IPS-18c (cell line): ENCODE results near the gene WDFY4.

ENCODE experiments used
- H3K4me3 ChIP-seq: 2 replicates; pipeline ENCODE4 v1.7.0; 2013; ENCODE audit warnings: low read depth, mild to moderate bottlenecking, low read length, moderate library complexity; ENCODE audit not compliant: insufficient read depth
- H3K9me3 ChIP-seq: one replicate; pipeline ENCODE4 v1.6.1; 2013; ENCODE audit warnings: mild to moderate bottlenecking, low read length, moderate library complexity; ENCODE audit not compliant: control insufficient read depth, insufficient read depth

Gene WDFY4

DNA sequence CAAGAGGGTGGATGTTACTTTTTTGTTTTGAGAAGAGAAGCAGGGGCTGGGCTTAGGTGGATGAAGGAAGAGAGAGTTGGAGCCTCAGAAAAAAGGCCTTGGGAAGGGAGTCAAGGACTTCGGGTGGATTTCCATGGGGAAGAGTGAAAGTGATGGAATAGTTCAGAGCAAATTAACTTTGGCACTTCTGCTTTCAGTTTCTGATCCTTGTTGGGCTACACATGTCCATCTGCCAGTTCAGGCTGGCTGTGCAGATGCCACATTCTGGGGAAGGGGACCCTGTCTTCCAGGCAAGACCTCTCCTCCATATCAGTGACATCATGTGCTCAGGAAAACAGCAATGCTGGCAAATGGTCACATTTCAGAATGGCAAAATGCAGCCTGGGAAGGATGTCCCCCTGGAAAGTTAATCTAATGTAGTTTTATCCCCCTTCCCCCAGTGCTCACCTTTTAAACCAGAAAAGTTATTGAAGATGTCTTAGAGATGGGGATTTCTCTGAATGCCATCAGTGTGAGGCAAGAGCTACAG, 86.0 kb downstream of the WDFY4 start:
- H3K4me3 ChIP-seq, result no peak overlapping the region
- no peaks in the 10 kb centered on the region for H3K9me3 ChIP-seq

DNA sequence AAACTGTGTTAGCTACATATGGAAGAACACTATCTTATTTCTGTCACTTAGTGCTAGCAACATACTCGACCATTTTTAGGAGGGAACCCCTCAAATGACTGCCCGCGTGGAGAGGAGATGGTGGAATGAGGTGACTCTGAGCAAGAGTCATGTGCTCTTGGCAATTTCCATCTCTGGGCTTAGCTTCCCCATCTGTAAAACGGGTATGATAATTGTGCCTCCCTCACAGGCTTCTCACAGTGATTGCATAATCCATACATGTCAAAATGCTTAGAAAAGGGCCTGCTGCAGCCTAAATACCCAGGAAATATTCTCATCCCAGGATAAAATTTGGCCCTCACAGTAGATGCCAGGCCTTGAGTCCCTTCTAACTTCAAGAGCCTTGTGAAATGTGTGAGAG, 86.6 kb downstream of the WDFY4 start:
- Histone ChIP-seq H3K4me3 (no peak overlapping the region), H3K9me3 (no peaks in the 10 kb centered on the region)

DNA sequence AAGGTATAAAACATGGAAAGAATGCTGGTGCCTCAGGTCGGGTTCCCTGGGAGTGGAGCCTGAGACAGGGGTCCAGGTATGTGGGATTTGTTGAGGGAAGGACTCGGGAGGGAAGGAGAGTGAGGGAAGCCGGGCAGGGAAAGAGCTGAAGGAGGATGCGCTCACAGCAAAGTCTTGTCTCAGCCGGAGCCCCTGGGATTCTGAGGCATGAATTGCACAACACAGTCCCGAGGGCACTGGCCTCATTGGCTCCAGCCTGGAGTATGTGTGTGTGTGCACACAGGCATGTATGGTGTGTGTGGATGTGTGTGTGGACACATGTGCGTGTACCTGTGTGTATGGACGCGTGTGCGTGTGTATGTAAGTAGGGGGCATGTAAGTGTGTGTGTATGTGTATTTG, 87.4 kb downstream of the WDFY4 start:
- H3K4me3 ChIP-seq, result no peak overlapping the region
- H3K9me3 ChIP-seq, result no peaks in the 10 kb centered on the region

DNA sequence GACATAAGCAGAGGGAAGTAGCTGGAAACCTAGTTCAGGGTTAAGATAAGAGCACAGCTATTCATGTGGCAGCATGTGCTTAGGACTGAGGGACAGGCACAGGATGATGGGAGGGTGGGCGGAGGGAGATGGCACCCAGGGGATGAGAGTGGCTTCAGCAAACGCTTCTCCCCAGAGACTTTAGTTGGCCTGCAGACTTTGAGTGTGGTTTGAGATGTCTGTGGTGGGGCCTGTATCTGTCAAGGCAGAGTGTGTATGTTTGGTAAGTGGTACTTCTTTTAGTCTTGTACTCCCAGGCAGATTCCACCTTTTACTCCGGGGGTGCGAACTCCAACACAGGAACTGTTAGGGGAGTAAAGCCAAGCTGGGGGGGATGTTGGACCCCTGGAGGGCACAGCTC, 88.9 kb downstream of the WDFY4 start:
- Histone ChIP-seq H3K4me3 (no peak overlapping the region), H3K9me3 (no peaks in the 10 kb centered on the region)

DNA sequence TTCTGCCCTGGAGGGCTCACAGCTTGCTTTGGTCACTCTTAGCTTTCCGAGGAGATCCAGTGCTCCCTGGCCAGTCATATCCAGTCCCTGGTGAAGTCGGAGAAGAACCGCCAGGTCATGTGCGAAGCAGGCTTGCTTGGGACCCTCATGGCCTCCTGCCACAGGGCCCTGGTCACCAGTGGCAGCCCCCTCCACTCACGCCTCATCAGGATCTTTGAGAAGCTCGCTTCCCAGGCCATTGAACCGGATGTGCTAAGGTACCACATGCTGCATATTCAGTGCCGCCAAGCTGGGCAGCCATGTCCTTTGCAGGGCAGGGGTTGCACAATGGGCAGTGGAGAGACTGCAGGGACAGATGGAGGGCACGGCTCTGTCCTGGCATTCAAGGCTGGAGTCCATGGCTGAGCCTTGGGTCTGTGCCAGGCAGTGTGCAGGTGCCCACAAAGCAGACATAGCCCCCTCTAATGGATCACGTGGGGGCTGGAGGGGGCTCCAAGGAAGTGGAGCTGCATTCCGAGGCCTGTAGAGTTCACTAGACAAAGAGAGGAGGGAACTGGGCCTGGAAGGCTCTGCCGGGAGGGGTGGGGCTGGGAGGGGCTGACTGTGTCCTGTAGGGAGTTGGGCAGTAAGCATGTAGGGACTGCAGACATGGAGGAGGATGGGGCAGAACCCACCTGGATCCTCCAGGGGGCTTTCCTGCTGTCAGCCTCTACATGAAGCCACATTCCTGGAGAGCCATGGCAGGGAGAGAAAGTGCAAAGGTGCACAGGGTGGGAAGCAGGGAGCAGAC, 89.9 kb downstream of the WDFY4 start:
- Histone ChIP-seq H3K9me3 (no peaks in the 10 kb centered on the region), H3K4me3 (no peak overlapping the region)

DNA sequence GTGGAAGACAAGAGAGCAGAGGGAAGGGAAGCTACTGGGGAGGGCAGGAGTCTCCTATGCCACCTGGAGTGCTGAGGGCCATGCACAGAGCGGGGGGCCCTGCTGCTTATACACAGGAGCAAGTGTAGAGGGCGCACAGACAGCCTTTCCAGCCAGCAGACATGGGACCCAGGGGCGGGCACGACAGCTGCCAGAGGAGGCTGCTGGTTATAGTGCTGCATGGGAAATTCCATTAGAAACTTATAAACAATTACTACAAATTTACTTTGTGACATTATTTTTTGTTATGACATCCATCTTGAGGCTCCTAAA, 90.5 kb downstream of the WDFY4 start:
- Histone ChIP-seq H3K9me3 (no peaks in the 10 kb centered on the region), H3K4me3 (no peak overlapping the region)

DNA sequence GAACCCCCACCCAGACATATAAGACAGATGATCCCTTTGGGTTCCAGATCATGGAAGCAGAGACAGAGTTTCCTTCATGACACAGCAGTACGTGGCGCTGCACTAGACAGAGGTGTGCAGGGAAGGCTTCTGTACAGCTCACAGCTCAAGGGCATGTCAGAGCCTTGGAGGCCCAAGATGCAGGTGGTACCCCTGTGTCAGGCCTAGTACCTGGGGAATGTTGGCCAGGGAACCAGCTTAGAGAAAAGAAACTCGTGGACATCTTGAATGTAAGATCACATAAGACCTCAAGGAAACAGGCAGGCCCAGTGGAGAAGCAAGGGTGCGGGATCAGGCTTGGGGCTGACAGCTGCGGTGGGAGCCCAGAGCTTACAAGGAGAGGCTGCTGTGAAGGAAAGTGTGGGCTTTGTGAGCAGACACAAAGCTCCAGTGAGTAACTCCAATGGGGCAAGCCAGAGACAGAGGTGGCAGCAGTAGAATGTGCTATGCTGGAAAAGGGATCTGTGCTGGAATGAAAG, 91.4 kb downstream of the WDFY4 start:
- Histone ChIP-seq H3K4me3 (no peak overlapping the region), H3K9me3 (no peaks in the 10 kb centered on the region)

DNA sequence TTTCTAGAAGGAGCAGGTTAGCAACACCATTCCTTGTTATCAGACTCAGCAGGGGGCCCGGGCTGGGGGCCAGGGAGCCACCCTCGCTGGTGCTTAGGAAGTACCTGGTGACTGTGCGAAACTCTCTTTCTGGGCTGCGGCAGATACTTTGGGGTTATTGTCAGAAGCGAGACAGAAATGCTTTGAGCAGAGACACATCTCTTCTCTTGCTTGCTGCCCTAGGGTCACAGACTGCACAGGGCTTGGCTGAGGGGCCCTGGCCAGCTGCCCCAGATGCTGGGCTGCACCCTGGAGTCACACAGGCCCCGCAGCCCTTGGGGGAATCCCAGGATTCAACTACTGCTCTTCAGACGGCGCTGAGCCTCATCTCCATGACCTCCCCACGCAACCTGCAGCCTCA, 91.9 kb downstream of the WDFY4 start:
- Histone ChIP-seq H3K4me3 (no peak overlapping the region), H3K9me3 (no peaks in the 10 kb centered on the region)

DNA sequence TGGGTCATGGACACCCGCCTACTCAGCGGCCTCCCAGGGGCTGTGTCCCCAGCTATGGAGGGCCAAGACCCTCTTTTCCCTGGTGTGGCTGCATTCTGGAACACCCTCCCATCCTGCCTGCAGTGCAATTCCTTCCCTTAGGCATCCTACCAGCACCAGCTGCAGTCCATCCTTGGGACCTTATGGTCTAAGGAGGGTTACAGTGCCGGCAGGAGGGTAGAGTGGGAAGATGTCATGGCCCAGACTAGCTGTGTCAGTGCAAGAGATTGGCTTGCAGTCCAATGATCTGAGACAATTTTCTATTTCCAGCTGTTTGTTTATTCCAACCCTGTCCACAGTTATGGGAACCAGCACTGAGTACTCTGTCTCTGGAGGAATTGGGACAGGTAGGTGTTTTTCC, 92.4 kb downstream of the WDFY4 start:
- H3K4me3 ChIP-seq, result no peak overlapping the region
- no peaks in the 10 kb centered on the region for H3K9me3 ChIP-seq

DNA sequence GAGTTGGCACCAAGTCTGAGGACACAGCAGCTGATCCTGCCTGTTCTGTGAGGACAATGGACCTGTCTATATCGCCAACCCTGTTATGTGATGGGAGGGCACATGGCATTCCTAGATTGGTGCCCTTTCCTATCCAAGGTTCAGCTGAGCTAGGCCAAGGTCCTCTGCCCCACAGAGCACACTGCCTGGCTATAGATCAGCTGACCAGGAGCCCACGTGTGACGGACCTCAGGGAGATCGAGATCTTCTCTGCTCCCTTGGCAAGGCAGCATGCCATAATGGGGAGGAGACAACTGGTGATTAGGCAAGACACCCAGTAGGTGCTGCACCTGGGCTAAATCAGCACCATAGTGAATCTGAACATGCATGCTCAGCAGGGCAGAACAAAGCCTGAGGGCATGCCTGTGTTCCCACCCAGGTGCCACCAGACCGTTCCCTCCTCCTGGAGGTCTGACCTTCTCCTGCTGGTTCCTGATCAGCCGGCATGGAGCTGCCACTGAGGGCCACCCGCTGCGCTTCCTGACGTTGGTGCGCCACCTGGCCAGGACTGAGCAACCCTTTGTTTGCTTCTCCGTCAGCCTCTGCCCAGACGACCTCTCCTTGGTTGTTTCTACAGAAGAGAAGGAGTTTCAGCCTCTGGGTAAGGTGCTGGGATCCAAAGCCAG, 93.7 kb downstream of the WDFY4 start:
- H3K9me3 ChIP-seq, result no peaks in the 10 kb centered on the region
- H3K4me3 ChIP-seq, result no peak overlapping the region

DNA sequence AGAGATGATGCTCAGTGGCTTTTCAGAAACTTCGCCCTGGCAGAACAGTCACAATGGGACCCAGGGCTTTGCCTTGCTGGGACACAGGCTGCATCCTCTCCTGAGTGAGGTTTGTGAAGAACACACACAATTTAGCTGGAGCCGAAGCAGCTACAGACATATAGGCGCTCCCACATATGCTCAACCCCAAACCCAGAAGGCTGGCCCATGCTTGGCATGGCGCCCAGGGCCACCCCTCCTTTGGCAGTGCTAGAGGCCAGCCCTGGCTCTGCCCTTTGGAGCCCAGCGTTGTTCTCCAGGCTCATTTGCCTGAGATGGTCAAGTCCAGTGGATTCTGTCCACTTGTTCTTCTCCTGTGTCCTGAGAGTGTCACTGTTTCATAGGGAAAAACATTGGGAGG, 94.4 kb downstream of the WDFY4 start:
- no peaks in the 10 kb centered on the region for H3K9me3 ChIP-seq
- no peak overlapping the region for H3K4me3 ChIP-seq

DNA sequence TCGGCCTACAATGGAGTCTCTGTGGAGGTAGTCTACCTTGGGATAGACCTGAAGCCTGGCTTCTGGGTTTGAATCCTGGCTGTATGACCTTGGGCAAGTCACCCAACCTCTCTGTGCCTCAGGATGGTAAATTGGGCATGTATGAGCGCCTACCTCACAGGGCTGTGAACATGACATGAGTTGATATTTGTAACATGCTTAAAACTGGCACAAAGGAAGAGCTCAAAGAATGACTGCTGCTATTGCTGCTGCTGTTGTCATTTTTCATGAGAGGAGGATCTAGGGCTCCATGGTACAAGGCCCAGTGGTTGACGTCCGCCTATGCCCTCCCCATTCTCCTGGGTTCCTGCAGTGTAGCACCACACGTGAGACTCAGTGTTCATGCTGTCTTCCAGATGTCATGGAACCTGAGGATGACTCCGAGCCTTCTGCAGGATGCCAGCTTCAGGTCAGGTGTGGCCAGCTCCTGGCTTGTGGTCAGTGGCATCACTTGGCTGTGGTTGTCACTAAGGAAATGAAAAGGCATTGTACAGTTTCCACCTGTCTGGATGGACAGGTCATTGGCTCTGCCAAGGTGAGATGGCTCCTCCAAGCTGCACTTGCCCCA, 95.0 kb downstream of the WDFY4 start:
- Histone ChIP-seq H3K4me3 (no peak overlapping the region), H3K9me3 (no peaks in the 10 kb centered on the region)

DNA sequence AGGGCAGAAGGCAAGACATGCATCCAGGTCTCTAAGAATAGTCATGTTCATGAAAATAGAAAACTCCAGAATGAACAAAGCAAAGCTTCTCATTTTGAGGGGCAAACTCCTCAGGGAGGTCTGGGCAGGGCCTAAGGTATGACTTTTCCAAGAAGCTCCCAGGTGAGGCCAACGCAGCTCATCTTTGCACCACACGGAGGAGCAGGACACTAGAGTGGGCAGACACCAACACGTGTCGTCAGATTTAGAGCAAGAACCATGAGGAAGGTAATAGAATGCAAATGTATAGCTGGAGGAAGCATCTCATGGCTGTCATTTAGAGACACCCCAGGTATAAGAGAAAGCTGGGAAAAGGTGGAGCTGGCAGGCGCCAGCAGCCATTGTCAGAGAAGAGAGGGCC, 95.7 kb downstream of the WDFY4 start:
- Histone ChIP-seq H3K9me3 (no peaks in the 10 kb centered on the region), H3K4me3 (no peak overlapping the region)

DNA sequence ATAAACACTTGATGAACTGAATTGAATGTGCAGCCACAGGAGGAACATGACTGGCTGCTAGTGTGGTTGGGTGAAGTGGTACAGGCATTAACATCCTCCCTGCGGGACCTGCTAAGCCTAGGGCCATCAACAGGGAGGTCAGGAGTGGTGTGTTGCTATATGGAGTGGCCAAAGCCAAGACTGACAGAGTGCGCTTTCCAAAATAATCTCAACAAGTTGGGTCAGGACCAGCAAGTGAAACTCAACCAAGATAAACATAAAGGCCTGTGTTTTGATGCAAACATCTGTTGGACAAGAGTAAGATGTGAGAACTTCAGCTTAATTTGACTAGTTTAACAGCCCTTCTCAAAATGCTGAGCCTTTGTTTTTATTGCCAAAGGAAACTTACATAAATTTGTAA, 97.7 kb downstream of the WDFY4 start:
- no peaks in the 10 kb centered on the region for H3K9me3 ChIP-seq
- no peak overlapping the region for H3K4me3 ChIP-seq

DNA sequence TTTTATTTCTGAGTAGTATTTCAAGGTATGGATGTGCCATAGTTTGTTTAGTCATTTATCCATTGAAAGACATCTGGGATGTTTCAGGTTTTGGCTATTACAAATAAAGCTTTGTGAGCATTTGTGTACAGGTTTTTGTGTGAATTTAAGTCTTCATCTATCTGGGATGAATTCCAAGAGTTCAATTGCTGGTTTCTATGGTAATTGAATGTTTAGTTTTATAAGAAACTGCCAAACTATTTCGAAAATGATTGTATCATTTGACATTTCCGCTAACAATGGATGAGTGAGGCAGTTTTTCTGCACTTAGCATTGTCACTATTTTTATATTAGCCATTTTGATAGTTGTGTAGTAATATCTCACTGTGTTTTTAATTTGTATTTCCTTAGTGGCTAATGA, 99.4 kb downstream of the WDFY4 start:
- Histone ChIP-seq H3K4me3 (no peak overlapping the region), H3K9me3 (no peaks in the 10 kb centered on the region)

DNA sequence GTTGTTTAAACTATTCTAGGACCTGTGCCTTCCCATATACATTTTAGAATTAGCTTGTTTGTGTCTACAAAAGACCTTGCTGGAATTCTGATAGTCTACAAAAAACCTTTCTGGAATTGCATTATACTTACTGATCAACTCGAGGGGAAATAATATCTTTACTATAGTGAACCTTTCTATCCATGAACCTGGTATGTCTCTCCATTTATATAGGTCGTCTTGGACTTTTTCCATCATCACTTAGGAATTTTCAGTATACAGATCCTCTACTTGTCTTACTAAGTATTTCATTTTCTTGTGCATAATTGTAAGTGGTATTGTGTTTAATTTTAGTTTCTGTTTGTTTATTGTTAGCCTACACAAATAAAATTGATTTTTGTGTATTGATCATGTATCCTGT, 101.1 kb downstream of the WDFY4 start:
- no peaks in the 10 kb centered on the region for H3K9me3 ChIP-seq
- no peak overlapping the region for H3K4me3 ChIP-seq

DNA sequence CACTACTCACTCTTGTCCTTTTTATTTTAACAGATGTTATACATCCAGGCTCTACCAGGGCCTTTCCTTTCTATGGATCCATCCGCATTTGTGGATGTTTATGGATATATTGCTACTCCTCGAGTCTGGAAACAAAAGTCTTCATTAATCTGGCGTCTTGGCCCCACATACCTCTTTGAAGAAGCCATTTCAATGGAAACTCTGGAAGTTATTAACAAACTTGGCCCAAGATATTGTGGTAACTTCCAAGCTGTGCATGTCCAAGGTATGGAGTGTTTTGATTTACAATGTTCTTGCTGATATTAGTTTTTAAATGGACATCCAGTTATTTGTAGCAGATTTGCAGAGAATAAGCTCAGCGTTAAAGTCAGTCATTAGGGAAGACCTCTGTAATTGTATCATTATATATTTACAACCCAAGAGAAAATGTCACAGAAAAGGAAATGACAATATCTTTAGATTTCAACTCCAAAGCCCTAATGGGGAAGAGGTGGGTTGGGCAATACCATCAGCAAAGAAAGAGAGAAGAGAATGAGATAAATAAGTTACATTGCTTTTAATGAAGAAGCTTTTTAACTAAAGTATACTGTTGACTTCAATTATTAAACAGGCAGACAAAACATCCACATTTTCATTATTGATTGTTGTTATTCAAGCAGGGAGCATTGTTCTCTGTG, 102.1 kb downstream of the WDFY4 start:
- Histone ChIP-seq H3K9me3 (no peaks in the 10 kb centered on the region), H3K4me3 (no peak overlapping the region)

DNA sequence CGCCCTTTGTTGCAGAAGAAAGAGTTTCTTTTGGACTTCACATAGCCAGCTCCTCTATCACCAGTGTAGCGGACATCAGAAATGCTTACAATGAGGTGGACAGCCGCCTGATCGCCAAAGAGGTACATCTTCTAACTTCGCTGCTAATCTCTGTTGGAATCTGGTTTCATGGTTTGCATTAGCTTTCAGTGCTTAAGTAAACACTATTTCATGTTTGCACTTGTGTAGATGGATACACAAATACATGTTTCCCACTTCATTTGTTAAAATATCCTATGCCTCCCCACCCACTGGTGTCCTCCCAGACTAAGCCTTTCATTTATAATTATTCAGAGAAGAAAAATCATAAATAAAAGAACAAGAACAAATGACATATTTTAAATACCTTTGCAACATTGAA, 103.9 kb downstream of the WDFY4 start:
- H3K9me3 ChIP-seq, result no peaks in the 10 kb centered on the region
- H3K4me3 ChIP-seq, result no peak overlapping the region
